ENCODE results near the gene BRF1.

Gene BRF1

DNA sequence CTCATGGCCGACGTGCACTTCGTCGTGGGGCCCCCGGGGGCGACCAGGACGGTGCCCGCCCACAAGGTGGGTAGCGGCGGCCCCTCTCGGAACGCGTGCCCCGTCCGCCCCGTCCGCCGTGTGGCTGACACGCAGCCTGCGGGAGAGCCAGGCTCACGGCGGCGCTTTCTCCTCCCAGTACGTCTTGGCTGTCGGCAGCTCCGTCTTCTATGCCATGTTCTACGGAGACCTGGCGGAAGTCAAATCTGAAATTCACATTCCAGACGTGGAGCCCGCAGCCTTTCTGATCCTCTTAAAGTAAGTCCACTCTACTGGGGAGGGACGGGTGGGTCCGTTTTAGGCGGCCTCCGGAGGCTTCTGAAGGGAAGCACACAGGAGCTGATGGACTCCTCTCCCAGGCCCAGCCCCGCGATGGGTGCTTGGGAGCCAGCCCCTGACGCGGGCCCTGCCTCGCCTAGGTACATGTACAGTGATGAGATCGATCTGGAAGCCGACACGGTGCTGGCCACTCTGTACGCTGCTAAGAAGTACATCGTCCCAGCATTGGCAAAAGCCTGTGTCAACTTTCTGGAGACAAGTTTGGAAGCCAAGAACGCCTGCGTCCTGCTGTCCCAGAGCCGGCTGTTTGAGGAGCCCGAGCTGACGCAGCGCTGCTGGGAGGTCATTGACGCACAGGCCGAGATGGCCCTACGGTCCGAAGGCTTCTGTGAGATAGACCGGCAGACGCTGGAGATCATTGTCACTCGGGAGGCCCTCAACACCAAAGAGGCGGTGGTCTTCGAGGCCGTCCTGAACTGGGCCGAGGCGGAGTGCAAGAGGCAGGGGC, 51.4 kb downstream of the BRF1 start:
- Histone ChIP-seq H3K27ac (no peak overlapping the region), H3K4me1 (no peaks in the 10 kb centered on the region), H3K4me2 (ENCODE audit: low read length) (peak overlapping the region; percentile 58), H3K36me3 (ENCODE audit: control insufficient read depth, insufficient read depth, low read length) (no peaks in the 10 kb centered on the region), H3K4me3 (ENCODE audit: low read depth, low read length) (no peak overlapping the region), H3K79me2 (no peaks in the 10 kb centered on the region), H2AFZ (no peak overlapping the region), H3K9ac (no peak overlapping the region), H3K27me3 (ENCODE audit: control insufficient read depth, insufficient read depth, low read length) (no peaks in the 10 kb centered on the region), H3K9me3 (ENCODE audit: control insufficient read depth, low read length) (no peaks in the 10 kb centered on the region)
- TF ChIP-seq, protein P1, sequence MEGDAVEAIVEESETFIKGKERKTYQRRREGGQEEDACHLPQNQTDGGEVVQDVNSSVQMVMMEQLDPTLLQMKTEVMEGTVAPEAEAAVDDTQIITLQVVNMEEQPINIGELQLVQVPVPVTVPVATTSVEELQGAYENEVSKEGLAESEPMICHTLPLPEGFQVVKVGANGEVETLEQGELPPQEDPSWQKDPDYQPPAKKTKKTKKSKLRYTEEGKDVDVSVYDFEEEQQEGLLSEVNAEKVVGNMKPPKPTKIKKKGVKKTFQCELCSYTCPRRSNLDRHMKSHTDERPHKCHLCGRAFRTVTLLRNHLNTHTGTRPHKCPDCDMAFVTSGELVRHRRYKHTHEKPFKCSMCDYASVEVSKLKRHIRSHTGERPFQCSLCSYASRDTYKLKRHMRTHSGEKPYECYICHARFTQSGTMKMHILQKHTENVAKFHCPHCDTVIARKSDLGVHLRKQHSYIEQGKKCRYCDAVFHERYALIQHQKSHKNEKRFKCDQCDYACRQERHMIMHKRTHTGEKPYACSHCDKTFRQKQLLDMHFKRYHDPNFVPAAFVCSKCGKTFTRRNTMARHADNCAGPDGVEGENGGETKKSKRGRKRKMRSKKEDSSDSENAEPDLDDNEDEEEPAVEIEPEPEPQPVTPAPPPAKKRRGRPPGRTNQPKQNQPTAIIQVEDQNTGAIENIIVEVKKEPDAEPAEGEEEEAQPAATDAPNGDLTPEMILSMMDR (IDR thresholded peaks at IDR 0.05): no peak

DNA sequence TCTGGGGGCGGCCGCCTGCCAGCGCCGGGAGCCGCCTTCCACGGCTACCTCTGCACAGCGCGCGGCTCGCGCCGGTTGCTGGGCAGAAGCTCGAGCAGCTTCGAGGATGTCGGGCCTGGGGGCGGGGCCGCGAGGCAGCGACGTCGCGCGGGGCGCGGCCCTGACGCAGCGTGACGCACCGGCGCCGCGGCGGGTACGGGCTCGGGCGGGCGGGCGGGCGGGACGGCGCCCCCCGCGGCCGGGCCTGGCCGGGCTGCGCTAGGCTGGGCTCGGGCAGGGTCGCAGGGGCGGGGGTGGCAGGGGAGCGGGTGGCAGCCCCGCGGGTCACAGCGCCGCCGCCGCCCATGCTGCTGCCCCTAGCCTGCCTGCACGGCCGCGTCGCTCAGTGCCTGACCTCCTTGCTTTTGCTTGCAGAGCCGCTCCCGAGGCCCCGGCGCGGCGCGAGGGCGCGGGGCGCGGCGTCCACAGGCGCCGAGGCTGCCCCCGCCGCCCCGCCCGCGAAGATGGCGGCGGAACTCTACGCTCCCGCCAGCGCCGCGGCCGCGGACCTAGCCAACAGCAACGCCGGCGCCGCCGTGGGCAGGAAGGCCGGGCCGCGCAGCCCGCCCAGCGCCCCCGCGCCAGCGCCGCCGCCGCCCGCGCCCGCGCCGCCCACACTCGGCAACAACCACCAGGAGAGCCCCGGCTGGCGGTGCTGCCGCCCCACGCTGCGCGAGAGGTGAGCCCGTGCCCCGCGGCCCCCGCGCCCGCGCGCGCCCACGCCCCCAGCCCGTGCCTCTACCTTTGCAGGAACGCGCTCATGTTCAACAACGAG, 52.2 kb downstream of the BRF1 start, which contains the start of gene BTBD6:
Gene BTBD6 (plus strand): TSS at position 166 of the 814 bp plus-strand sequence. CDS start 179 bp downstream, at position 345.
- H2AFZ ChIP-seq: peak within 1 kb of the TSS; percentile 87
- H3K4me1 ChIP-seq: no peaks in the 10 kb centered on the region
- H3K79me2 ChIP-seq: peaks cover 2% of the 10 kb centered on the region
- peak within 1 kb of the TSS; percentile 45 for H3K4me3 ChIP-seq (ENCODE audit: low read depth, low read length)
- H3K36me3 ChIP-seq (ENCODE audit: control insufficient read depth, insufficient read depth, low read length): no peaks in the 10 kb centered on the region
- H3K27ac ChIP-seq: peak within 1 kb of the TSS; percentile 57
- no peaks in the 10 kb centered on the region for H3K27me3 ChIP-seq (ENCODE audit: control insufficient read depth, insufficient read depth, low read length)
- H3K9me3 ChIP-seq (ENCODE audit: control insufficient read depth, low read length): no peaks in the 10 kb centered on the region
- peak within 1 kb of the TSS; percentile 81 for H3K4me2 ChIP-seq (ENCODE audit: low read length)
- TF ChIP-seq, protein P1 (IDR thresholded peaks at IDR 0.05): no peak
- peak within 1 kb of the TSS; percentile 51 for H3K9ac ChIP-seq

DNA sequence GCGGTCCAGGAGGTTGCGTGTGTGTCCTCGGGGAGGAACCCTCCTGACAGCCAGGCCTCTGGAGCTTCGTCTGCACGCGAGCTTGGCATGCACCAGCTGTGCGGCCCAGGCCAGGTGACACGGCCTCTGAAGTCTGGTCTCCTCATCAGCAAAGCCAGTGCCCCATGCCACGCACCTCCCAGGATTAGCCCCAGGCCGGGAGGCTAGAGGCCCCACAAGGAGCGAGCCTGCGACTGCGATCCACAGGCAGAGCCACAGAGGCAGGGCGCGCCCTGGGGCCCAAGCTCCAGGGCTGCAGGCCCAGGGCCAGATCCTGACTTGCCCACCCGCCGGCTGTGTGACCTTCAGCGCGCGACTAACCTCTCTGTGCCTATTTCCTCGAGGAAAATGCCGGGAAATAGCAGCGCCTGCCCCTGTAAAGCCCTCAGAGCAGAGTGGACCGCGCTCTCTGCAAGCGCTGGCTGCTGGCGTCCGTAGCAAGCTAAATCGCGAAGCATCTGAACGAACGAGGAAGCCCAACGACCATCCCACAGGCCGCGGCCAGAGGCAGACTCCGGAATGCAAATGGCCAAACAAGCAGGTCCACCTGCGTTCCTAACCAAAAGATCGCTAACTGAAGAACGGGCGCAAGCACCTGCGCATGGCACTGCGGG, 53.0 kb downstream of the BRF1 start:
- Histone ChIP-seq H3K4me3 (ENCODE audit: low read depth, low read length) (peak overlapping the region; percentile 45), H2AFZ (peak overlapping the region; percentile 87), H3K9me3 (ENCODE audit: control insufficient read depth, low read length) (no peaks in the 10 kb centered on the region), H3K27ac (peak overlapping the region; percentile 57), H3K27me3 (ENCODE audit: control insufficient read depth, insufficient read depth, low read length) (no peaks in the 10 kb centered on the region), H3K4me2 (ENCODE audit: low read length) (peak overlapping the region; percentile 81), H3K79me2 (peaks cover 3% of the 10 kb centered on the region), H3K4me1 (no peaks in the 10 kb centered on the region), H3K36me3 (ENCODE audit: control insufficient read depth, insufficient read depth, low read length) (no peaks in the 10 kb centered on the region), H3K9ac (peak overlapping the region; percentile 51)
- TF ChIP-seq, protein P1 (IDR thresholded peaks at IDR 0.05): no peak

DNA sequence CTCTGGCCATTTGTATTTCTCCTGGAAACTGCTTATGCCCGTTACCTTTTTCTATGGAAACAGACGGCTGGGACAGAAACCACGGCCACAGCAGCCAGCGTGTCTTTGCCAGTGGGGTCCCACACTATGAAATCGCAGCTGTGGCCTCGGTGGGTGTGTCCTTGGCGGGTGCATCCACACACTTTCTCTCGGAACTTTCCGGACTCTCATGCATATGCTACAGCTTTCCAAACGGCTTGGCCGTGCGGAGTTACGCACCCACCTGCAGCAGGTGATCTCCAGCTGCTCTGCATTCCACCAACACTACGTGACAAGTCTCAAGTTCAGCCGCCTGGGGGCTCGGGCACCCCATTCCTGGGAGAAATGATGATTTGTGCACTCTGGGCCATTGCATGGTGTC, 53.8 kb downstream of the BRF1 start:
- Histone ChIP-seq H3K27me3 (ENCODE audit: control insufficient read depth, insufficient read depth, low read length) (no peaks in the 10 kb centered on the region), H3K4me3 (ENCODE audit: low read depth, low read length) (no peak overlapping the region), H3K4me1 (no peaks in the 10 kb centered on the region), H3K9ac (no peak overlapping the region), H3K79me2 (peaks cover 5% of the 10 kb centered on the region), H3K4me2 (ENCODE audit: low read length) (no peak overlapping the region), H3K9me3 (ENCODE audit: control insufficient read depth, low read length) (no peaks in the 10 kb centered on the region), H3K36me3 (ENCODE audit: control insufficient read depth, insufficient read depth, low read length) (no peaks in the 10 kb centered on the region), H3K27ac (no peak overlapping the region), H2AFZ (no peak overlapping the region)
- TF ChIP-seq, protein P1 (IDR thresholded peaks at IDR 0.05): no peak

Data from parathyroid adenoma (tissue), 2 donors.